Right lobe of liver (tissue), 6 donors: ENCODE results near the gene PACS2. TPM values are rescaled to one million over a fixed set of nuclear protein-coding genes. Genes with fewer than 3 reads are reported as not detected.
"Not testable (repeated sequence)": the region's sequence is repeated elsewhere in the genome, so short reads cannot be mapped to it uniquely, and the experiment has no call there.

Experiments used
- ATAC-seq, 4 donors: fragments of 200-7000 bp; cut with Tn5 transposase; one replicate each; pipeline ENCODE4 v1.9.1; 2020; ENCODE audit warnings: mild to moderate bottlenecking in 4 of 4, moderate library complexity in 4 of 4
- DNase-seq, 3 donors: peaks; one replicate each; pipeline ENCODE4 v3.0.0-alpha.2; 2020
- H3K27ac ChIP-seq, 3 donors: fragments of 200-600 bp; one replicate each; pipeline ENCODE4 v1.8.0; 2022
- H3K27me3 ChIP-seq, 2 donors: fragments of 200-600 bp; one replicate each; pipeline ENCODE4 v1.8.0; 2022
- H3K36me3 ChIP-seq, 4 donors: fragments of 200-600 bp; sonication (generic) in 1 of 4; one replicate each; pipeline versions ENCODE4 v1.5.1 to v1.8.0; 2017 to 2022; ENCODE audit warnings: control low read depth in 1 of 4
- H3K4me1 ChIP-seq, 4 donors: fragments of 200-600 bp; sonication (generic) in 1 of 4; one replicate each; pipeline versions ENCODE4 v1.5.1 to v1.8.0; 2017 to 2022; ENCODE audit warnings: control low read depth in 1 of 4
- H3K4me3 ChIP-seq, 3 donors: fragments of 200-600 bp; one replicate each; pipeline ENCODE4 v1.8.0; 2022
- H3K9me3 ChIP-seq, 4 donors: fragments of 200-600 bp; sonication (generic) in 1 of 4; one replicate each; pipeline versions ENCODE4 v1.5.1 to v1.8.0; 2017 to 2022; ENCODE audit warnings: control low read depth in 1 of 4
- POLR2A ChIP-seq: fragments of 450-650 bp; IDR thresholded peaks from one replicate; pipeline ENCODE4 v1.6.1; 2017; ENCODE audit warnings: antibody characterized with exemption, mild to moderate bottlenecking
- WGBS: methylation state at CpG from one replicate; pipeline ENCODE4 v1.1.6; 2018; ENCODE audit warnings: low coverage, low lambda C conversion rate; ENCODE audit not compliant: insufficient coverage; ENCODE audit errors: missing lambda C conversion rate; 5-methylcytosine and 5-hydroxymethylcytosine counted together
- intact Hi-C, 2 donors: fragments of 100-400 bp; cut with DNase I; formaldehyde crosslinking; loops; one replicate each; pipeline versions ENCODE4 v1.11.2 to v1.14.1; 2022
- total RNA-seq, 6 experiments: library from RNA; depleted of rRNA in 2 of 6; stranded (reverse); fragments of >200 nt in 2 of 6; fragmentation: NEBNext Ultra II Directional in 3 of 6; extraction: Animal tissue kit (Norgen Biotek cat#: 25700) in 3 of 6; gene quantifications; one replicate each; pipeline versions ENCODE4 v1.1.0 to v1.2.4, GENCODE V29; 2016 to 2023
- TF ChIP-seq, protein P1 (sequence below), 4 donors: fragments of 200-600 bp in 3 of 4; fragments of 450-650 bp in 1 of 4; IDR thresholded peaks; one replicate each; pipeline versions ENCODE4 v1.5.1 to v1.8.0; 2016 to 2022; ENCODE audit warnings: antibody characterized with exemption in 4 of 4, mild to moderate bottlenecking in 2 of 4
- donor health status: DM: no; HTN: yes; CAD: no.
- donor health status: DM: no; HTN: no; CAD: no.
- donor health status: DM: no; HTN: no; CAD: no.
- donor health status: DM: no; HTN: yes; CAD: no.
- donor health status: DM: no; HTN: yes; CAD: no.

PACS2 gene
- total RNA-seq, 6 experiments from 2014 or later = 19.8 to 26.7 (median 21.5) TPM

DNA sequence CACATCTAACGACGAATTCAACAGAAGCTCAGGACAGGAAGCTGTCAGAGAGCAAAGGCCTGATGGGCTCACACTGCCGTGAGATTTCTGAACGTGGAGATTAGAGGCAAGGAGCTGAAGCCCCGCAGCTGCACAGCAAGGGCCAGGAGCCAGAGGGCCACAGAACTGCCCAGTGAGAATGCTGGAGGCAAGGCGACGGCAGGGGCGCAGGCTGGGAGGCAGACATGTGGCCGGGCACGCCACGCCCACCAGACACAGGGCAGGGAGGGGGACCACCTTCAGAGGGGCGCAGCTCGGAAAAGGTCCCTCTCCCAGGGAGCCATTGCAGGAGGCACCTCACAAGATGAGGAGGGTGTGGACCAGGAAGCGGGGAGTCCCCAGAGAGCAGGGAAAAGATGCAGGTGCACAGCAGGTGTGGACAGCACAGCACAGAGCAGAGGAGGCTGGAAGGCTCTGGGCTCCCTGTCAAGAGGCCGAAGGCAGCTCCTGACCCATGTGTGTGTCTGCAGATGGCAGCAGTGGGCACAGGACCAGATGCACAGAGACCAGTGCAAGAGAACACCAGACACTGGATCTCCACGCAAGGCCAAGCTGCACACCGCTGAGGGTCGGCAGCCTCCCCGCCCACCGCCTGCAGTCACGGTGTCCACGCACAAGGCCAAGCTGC, 43.2 kb upstream of the PACS2 start:
- intact Hi-C loops = no loop called here
- Histone ChIP-seq H3K4me3 (no peak overlapping the region), H3K9me3 (no peaks in the 10 kb centered on the region), H3K27ac (no peak overlapping the region), H3K27me3 (no peaks in the 10 kb centered on the region), H3K4me1 (no peaks in the 10 kb centered on the region), H3K36me3 (no peaks in the 10 kb centered on the region)
- TF ChIP-seq, protein P1, sequence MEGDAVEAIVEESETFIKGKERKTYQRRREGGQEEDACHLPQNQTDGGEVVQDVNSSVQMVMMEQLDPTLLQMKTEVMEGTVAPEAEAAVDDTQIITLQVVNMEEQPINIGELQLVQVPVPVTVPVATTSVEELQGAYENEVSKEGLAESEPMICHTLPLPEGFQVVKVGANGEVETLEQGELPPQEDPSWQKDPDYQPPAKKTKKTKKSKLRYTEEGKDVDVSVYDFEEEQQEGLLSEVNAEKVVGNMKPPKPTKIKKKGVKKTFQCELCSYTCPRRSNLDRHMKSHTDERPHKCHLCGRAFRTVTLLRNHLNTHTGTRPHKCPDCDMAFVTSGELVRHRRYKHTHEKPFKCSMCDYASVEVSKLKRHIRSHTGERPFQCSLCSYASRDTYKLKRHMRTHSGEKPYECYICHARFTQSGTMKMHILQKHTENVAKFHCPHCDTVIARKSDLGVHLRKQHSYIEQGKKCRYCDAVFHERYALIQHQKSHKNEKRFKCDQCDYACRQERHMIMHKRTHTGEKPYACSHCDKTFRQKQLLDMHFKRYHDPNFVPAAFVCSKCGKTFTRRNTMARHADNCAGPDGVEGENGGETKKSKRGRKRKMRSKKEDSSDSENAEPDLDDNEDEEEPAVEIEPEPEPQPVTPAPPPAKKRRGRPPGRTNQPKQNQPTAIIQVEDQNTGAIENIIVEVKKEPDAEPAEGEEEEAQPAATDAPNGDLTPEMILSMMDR (IDR thresholded peaks at IDR 0.05) = no peak
- no peak for TF ChIP-seq POLR2A
- no peak for DNase-seq
- ATAC-seq = peak in 1 of 4 donors; percentile 15
- WGBS = 43% methylated on average over 3 of the region's 22 CpGs

DNA sequence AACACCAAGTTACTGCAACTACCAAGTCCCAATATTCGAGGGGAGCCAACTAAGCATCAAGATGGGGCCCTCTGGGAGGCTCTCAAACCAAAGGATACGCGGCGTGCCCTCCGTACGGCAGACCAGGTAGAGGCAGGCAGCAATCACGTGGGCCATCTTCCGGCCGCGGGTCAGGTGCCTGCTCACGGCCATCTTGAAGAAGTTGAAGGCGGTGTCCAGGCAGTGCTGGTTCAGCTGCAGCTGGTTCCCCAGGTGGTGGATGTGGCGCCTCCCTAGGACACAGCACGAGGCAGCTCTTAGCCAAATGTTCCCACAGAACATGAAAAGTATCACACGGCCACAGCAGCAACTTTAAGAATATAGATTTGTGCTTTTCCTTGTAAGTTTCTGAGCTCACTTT, 41.9 kb upstream of the PACS2 start:
- H3K4me1 ChIP-seq = no peaks in the 10 kb centered on the region
- no peaks in the 10 kb centered on the region for H3K36me3 ChIP-seq
- ATAC-seq = no peak
- 80% methylated on average over 1 of the region's 15 CpGs for WGBS
- no peak for DNase-seq
- H3K27me3 ChIP-seq = no peaks in the 10 kb centered on the region
- intact Hi-C loops = no loop called here
- TF ChIP-seq, protein P1 (IDR thresholded peaks at IDR 0.05) = no peak
- TF ChIP-seq POLR2A = no peak
- H3K9me3 ChIP-seq = no peaks in the 10 kb centered on the region
- H3K27ac ChIP-seq = no peak overlapping the region
- no peak overlapping the region for H3K4me3 ChIP-seq

DNA sequence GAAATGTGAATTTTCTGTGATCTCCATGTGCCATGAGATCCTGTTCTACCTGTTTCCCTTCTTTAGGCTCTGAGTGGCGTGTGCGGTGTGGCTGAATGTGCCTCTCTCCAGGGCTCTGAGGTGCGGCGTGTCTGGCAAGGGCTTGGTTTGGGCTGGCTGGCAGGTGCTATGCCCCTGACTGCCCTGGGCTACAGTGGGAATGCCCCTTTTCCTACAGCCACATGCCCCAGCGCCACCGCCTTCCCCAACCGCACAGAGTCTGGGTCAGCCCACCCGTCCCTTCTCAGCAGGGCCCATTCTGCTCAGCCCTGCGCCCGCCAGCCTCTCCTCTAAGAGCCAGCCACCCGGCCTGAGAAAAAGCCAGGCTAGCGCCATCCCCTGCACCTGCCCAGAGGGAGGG, 41.5 kb upstream of the PACS2 start:
- intact Hi-C loops = no loop called here
- Histone ChIP-seq H3K27ac (no peak overlapping the region), H3K36me3 (no peaks in the 10 kb centered on the region), H3K9me3 (no peaks in the 10 kb centered on the region), H3K4me1 (no peaks in the 10 kb centered on the region), H3K27me3 (no peaks in the 10 kb centered on the region), H3K4me3 (no peak overlapping the region)
- TF ChIP-seq POLR2A = no peak
- ATAC-seq (peak in 2 of 4 donors; percentile 12 to 25), DNase-seq (no peak)
- 57% methylated on average over 3 of the region's 12 CpGs for WGBS

DNA sequence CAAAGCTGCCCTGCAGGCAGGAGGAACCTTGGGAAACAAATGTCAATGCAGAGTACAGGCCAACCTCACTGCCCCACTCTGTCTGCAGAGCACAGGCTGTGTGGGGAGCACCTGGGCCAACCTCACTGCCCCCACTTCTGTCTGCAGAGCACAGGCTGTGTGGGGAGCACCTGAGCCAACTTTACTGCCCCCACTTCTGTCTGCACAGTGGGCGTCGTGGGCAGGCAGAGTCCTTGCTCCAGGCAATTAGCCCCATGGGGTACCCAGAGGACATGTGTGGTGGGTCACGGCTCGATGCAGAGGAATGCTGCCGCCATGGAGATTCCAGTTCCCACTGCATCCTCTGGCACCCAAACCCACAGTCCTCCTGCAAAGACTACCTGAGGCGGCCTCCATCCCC, 39.9 kb upstream of the PACS2 start:
- ATAC-seq (peak in 1 of 4 donors; percentile 28), DNase-seq (no peak)
- H3K4me3 ChIP-seq = no peak overlapping the region
- H3K27me3 ChIP-seq = no peaks in the 10 kb centered on the region
- H3K27ac ChIP-seq = no peak overlapping the region
- H3K9me3 ChIP-seq = no peaks in the 10 kb centered on the region
- intact Hi-C loops = no loop called here
- WGBS = no CpG with 5 or more reads among the region's 6 CpGs
- no peaks in the 10 kb centered on the region for H3K4me1 ChIP-seq
- no peaks in the 10 kb centered on the region for H3K36me3 ChIP-seq
- TF ChIP-seq, protein P1 (IDR thresholded peaks at IDR 0.05) = no peak
- no peak for TF ChIP-seq POLR2A

DNA sequence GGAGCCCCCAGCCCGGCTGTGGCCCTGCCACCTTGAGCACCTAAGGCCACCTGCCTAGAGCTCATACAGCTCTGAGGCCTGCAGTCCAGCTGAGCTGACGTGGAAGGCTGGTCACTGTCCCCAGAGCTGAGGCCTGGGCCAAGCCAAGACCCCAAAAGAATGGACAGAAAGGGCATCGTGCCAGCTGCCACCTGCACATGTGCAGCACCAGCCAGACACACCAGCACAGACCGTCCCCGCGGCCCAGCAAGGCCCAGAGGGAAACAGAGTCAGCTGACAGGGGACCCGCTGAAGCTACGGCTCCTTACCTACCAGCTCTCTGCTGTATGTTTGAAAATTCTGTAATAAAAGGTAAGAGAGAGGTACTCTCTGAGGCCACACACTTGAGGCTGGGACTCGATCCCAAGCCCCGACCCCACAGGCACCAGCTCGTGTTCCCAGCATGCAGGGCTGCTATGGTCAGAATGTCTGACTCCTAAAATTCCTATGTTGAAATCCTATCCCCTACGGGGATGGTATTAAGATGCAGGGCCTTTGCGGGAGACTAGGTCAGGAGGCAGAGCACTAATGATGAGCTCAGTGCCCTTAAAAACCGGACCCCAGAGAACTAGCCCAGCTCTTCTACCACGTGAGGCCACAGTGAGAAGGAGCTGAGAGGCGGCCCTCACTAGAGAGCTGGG, 39.1 kb upstream of the PACS2 start:
- no peaks in the 10 kb centered on the region for H3K4me1 ChIP-seq
- TF ChIP-seq, protein P1 (IDR thresholded peaks at IDR 0.05) = no peak
- TF ChIP-seq POLR2A = no peak
- peak in 2 of 4 donors; percentile 9 to 31 for ATAC-seq
- WGBS = 78% methylated on average over 4 of the region's 16 CpGs
- no peak for DNase-seq
- no peaks in the 10 kb centered on the region for H3K9me3 ChIP-seq
- intact Hi-C loops = no loop called here
- no peaks in the 10 kb centered on the region for H3K36me3 ChIP-seq
- no peak overlapping the region for H3K4me3 ChIP-seq
- H3K27ac ChIP-seq = no peak overlapping the region
- no peaks in the 10 kb centered on the region for H3K27me3 ChIP-seq

DNA sequence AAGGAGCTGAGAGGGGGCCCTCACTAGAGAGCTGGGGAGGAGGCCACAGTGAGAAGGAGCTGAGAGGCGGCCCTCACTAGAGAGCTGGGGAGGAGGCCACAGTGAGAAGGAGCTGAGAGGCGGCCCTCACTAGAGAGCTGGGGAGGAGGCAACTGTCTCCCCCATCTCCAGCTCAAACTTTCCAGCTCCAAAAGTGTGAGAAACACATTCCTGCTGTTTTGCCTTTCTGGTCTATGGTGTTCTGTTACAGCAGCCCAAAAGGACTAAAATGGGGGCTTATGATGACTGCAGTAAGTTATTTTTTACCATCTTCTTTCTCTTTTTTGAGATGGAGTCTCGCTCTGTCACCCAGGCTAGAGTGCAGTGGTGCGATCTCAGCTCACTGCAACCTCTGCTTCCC, 37.1 kb upstream of the PACS2 start:
- H3K27ac ChIP-seq, H3K9me3 ChIP-seq, H3K4me3 ChIP-seq, H3K27me3 ChIP-seq, H3K4me1 ChIP-seq, ATAC-seq, H3K36me3 ChIP-seq, intact Hi-C loops, DNase-seq: not testable (repeated sequence)
- WGBS = 73% methylated on average over 2 of the region's 4 CpGs
